ENCODE measurements around the gene FAM117A. TPM values are rescaled to one million over a fixed set of nuclear protein-coding genes. Genes with fewer than 3 reads are reported as not detected.

Gene FAM117A
- total and polyA plus RNA-seq, 2 of the 4 experiments (the other 2 are of a cell fraction) = 0.72 to 3.4 TPM

GRCh38 chr17:49795372-49795771, 31.4 kb upstream of the FAM117A start:
- peaks cover 15% of the 10 kb centered on the region for H3K9me1 ChIP-seq (ENCODE audit: insufficient read depth, low read length)
- no TSS peak for BruUV-seq (replicated peaks)
- no peak overlapping the region for H3K23ac ChIP-seq (ENCODE audit: low read depth, low read length)
- no peak overlapping the region for H3K27ac ChIP-seq (ENCODE audit: insufficient read depth, low read length)
- H3K36me3 ChIP-seq (ENCODE audit: control insufficient read depth, insufficient read depth, low read length) = peaks cover 41% of the 10 kb centered on the region
- TF ChIP-seq BHLHE40 (IDR thresholded peaks at IDR 0.05; ENCODE audit: low read depth, low read length) (no peak), RCOR1 (IDR thresholded peaks at IDR 0.05; ENCODE audit: insufficient replicate concordance, low read length) (no peak), MAZ (IDR thresholded peaks at IDR 0.05; ENCODE audit: borderline replicate concordance, low read depth, low read length) (no peak)
- no peak overlapping the region for H3K9ac ChIP-seq (ENCODE audit: low read depth, low read length)
- no peak overlapping the region for H3K18ac ChIP-seq (ENCODE audit: low read depth, low read length)
- no peak overlapping the region for H4K5ac ChIP-seq (ENCODE audit: low read depth, low read length)
- no peak overlapping the region for H2BK20ac ChIP-seq (ENCODE audit: low read depth, low read length)
- no peak for ATAC-seq (ENCODE audit: low read depth)
- H3K14ac ChIP-seq (replicated peaks; ENCODE audit: low read depth, low read length) = no peak overlapping the region
- CTCF ChIA-PET = no interaction called here
- H3K4ac ChIP-seq (ENCODE audit: low read depth, low read length) = no peak overlapping the region
- no peak overlapping the region for H4K91ac ChIP-seq (ENCODE audit: insufficient read depth, low read depth, low read length)
- H2AK5ac ChIP-seq (ENCODE audit: low read depth, low read length) = no peak overlapping the region
- H2AFZ ChIP-seq (replicated peaks; ENCODE audit: low read length, poor library complexity) = no peak overlapping the region
- H3K4me3 ChIP-seq (ENCODE audit: insufficient read depth, low read depth, low read length) = no peak overlapping the region
- H2AK9ac ChIP-seq (replicated peaks; ENCODE audit: low read depth, low read length, poor library complexity) = no peak overlapping the region
- peaks cover 33 to 78% of the 10 kb centered on the region in 2 experiments for H3K79me1 ChIP-seq (ENCODE audit: low read depth in 1 of 2, low read length in 2 of 2)
- no peaks in the 10 kb centered on the region for H3K27me3 ChIP-seq (ENCODE audit: control insufficient read depth, insufficient read depth, low read length)
- H4K20me1 ChIP-seq (ENCODE audit: insufficient read depth, low read length) = peaks cover 49% of the 10 kb centered on the region
- in situ Hi-C loops (cut with MboI; ENCODE audit: low sequenced_read_pairs) (no loop called here), intact Hi-C loops (cut with micrococcal nuclease) (no loop called here), dilution Hi-C loops (cut with HindIII; ENCODE audit: low sequenced_read_pairs, unreplicated experiment) (no loop called here)
- H2BK5ac ChIP-seq (ENCODE audit: low read depth, low read length, poor library complexity, severe bottlenecking) = no peak overlapping the region
- H3K9me3 ChIP-seq (ENCODE audit: control insufficient read depth, insufficient read depth, low read length) = no peaks in the 10 kb centered on the region
- 100% methylated on average over 3 of the region's 5 CpGs; no CpG with 5 or more reads in 1 of the 2 experiments for WGBS, 2 experiments (ENCODE audit: extremely low coverage in 2 of 2, insufficient read length in 1 of 2)
- no peak overlapping the region for H2BK120ac ChIP-seq (ENCODE audit: low read depth, low read length)
- H3K4me2 ChIP-seq (ENCODE audit: low read depth, low read length) = no peak overlapping the region
- H3K56ac ChIP-seq (ENCODE audit: extremely low read depth, insufficient read depth, low read length) = no peak overlapping the region
- H3K4me1 ChIP-seq (ENCODE audit: control insufficient read depth, insufficient read depth, low read length) = peaks cover 6% of the 10 kb centered on the region
- H4K8ac ChIP-seq (ENCODE audit: low read depth in 2 of 2, low read length in 2 of 2) = no peak overlapping the region
- no peak for DNase-seq
- POLR2A ChIA-PET (ENCODE audit: unreplicated experiment) = no interaction called here
- no peak overlapping the region for H2BK15ac ChIP-seq (ENCODE audit: low read depth, low read length)
